Measurements from ENCODE around the gene GHRHR.

DNA sequence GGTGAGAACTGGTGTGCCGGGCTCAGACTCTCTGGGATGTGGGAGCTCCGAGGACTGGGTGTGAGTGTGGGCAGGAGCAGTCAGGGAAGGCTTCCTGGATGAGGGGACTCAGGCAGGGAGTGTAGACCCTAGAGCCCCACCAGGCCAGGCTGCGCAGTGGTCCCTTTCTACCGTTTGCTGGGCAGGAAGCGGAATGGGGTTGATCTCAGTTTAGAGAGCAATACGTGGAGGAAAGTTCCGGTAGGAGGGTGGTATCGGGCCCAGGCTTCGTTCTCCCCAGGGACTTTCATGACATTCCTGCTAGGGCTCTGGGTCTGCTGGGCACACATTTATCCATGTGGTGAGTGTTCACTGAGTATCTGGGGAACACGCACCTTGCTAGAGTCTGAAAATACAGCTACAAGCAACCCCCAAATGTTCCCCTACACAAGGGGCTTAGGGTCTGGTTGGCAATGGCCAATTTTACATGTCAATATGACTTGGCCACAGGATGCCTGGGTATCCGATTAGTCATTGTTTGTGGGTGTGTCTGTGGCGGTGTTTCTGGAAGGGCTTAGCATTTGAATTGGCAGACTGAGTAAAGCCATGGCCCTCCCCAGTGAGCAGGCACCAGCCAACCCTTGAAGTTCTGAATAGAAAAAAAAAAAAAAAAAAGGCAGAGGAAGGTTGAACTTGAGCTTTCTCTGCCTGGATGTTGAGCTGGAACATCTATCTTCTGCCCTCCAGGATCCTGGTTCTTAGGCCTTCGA is 20.8 kb downstream of the GHRHR start:
- TF ChIP-seq, protein P1, sequence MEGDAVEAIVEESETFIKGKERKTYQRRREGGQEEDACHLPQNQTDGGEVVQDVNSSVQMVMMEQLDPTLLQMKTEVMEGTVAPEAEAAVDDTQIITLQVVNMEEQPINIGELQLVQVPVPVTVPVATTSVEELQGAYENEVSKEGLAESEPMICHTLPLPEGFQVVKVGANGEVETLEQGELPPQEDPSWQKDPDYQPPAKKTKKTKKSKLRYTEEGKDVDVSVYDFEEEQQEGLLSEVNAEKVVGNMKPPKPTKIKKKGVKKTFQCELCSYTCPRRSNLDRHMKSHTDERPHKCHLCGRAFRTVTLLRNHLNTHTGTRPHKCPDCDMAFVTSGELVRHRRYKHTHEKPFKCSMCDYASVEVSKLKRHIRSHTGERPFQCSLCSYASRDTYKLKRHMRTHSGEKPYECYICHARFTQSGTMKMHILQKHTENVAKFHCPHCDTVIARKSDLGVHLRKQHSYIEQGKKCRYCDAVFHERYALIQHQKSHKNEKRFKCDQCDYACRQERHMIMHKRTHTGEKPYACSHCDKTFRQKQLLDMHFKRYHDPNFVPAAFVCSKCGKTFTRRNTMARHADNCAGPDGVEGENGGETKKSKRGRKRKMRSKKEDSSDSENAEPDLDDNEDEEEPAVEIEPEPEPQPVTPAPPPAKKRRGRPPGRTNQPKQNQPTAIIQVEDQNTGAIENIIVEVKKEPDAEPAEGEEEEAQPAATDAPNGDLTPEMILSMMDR (IDR thresholded peaks at IDR 0.05; ENCODE audit: poor library complexity, severe bottlenecking), result no peak
- TF ChIP-seq POLR2AphosphoS5 (IDR thresholded peaks at IDR 0.05), result no peak
- TF ChIP-seq EP300 (conservative IDR thresholded peaks at IDR 0.05; ENCODE audit: poor library complexity, severe bottlenecking), result no peak
- TF ChIP-seq EZH2 (IDR thresholded peaks at IDR 0.05; ENCODE audit: borderline replicate concordance, insufficient read depth, low read length, poor library complexity, severe bottlenecking), result no peak
- TF ChIP-seq, protein P2, sequence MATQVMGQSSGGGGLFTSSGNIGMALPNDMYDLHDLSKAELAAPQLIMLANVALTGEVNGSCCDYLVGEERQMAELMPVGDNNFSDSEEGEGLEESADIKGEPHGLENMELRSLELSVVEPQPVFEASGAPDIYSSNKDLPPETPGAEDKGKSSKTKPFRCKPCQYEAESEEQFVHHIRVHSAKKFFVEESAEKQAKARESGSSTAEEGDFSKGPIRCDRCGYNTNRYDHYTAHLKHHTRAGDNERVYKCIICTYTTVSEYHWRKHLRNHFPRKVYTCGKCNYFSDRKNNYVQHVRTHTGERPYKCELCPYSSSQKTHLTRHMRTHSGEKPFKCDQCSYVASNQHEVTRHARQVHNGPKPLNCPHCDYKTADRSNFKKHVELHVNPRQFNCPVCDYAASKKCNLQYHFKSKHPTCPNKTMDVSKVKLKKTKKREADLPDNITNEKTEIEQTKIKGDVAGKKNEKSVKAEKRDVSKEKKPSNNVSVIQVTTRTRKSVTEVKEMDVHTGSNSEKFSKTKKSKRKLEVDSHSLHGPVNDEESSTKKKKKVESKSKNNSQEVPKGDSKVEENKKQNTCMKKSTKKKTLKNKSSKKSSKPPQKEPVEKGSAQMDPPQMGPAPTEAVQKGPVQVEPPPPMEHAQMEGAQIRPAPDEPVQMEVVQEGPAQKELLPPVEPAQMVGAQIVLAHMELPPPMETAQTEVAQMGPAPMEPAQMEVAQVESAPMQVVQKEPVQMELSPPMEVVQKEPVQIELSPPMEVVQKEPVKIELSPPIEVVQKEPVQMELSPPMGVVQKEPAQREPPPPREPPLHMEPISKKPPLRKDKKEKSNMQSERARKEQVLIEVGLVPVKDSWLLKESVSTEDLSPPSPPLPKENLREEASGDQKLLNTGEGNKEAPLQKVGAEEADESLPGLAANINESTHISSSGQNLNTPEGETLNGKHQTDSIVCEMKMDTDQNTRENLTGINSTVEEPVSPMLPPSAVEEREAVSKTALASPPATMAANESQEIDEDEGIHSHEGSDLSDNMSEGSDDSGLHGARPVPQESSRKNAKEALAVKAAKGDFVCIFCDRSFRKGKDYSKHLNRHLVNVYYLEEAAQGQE (IDR thresholded peaks at IDR 0.05; ENCODE audit: borderline replicate concordance), result no peak
- no peak for TF ChIP-seq SMC3 (conservative IDR thresholded peaks at IDR 0.05; ENCODE audit: poor library complexity)
- no peak for TF ChIP-seq TAF1 (IDR thresholded peaks at IDR 0.05; ENCODE audit: low read depth)
- no peak for TF ChIP-seq MXI1 (conservative IDR thresholded peaks at IDR 0.05; ENCODE audit: poor library complexity, severe bottlenecking)
- no peak for TF ChIP-seq RAD21 (conservative IDR thresholded peaks at IDR 0.05)

All from neural cell (in vitro differentiated cells).